HG03097 (cell line): Measurements from ENCODE around the gene PIP5K1B.
"Not testable (repeated sequence)": the region's sequence is repeated elsewhere in the genome, so short reads cannot be mapped to it uniquely, and the experiment has no call there.

Experiments
- ATAC-seq: cut with Tn5 transposase; IDR thresholded peaks from one replicate; pipeline ENCODE4 v1.9.1; 2021; ENCODE audit not compliant: unreplicated experiment, low FRiP score

PIP5K1B gene

GRCh38 chr9:68704814-68705530 is at the start of gene PIP5K1B:
PIP5K1B (plus strand) TSS chr9:68705240; CDS start chr9:68822615, 117,375 bp downstream.
- peak; percentile 66 for ATAC-seq

DNA sequence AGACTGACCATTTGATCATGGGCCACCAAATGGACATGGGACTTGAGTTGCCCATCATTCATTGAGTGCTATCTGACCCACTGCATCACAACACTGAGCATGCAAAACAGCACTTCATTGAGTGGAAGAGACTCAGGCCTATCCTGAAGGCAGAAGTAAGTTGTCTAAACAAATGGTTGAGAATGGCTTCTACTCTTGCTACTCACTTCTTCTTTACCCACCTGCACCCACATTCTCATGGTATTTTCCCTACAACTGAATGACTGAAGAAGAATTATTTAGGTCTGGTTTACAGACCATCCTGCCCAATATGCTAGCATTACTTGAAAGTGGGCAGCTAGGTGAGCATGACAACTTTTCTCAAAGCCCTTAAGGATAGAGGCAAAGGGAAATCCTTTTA is 41.0 kb upstream of the PIP5K1B start:
- no peak for ATAC-seq

DNA sequence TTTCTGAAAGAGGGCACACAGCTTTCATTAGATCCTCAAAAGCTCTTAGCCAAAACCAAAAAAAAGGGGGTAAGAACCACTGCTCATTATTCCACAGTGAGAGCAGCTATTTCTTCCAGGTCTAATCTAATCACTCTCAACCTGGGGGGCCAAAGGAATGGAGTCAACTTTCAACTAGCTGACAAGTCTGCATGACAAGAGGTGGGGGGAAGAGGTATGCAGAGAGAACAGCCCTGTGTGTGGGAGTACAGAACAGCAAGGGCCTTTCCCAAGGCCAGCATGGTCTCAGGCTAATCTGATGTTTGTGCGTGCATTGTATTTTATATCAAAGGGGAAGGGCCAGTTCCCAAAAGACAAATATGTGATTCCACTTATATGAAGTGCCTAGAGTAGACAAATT is 36.9 kb upstream of the PIP5K1B start:
- ATAC-seq = no peak

DNA sequence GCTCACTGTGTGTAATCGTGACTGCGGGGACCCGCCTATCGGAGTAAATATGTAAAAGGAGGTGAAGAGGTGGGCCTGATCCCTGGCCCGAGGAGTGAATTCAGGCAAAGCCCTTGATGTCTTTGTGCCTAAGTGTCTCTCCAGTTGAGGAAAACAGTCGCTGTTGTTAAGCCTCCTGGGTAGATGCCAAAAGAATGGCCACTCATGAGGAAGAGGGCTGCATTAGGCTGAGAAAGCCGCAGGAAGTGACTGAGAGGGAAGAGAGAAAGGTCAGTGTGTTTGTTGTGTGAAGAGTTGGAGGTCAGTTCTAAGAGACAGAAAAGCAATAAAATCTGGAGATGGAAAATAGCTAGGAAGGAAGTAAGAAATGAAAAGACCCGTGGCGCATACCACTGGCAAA is 35.8 kb upstream of the PIP5K1B start:
- ATAC-seq = no peak

GRCh38 chr9:68672215-68672614 is 32.8 kb upstream of the PIP5K1B start:
- no peak for ATAC-seq

DNA sequence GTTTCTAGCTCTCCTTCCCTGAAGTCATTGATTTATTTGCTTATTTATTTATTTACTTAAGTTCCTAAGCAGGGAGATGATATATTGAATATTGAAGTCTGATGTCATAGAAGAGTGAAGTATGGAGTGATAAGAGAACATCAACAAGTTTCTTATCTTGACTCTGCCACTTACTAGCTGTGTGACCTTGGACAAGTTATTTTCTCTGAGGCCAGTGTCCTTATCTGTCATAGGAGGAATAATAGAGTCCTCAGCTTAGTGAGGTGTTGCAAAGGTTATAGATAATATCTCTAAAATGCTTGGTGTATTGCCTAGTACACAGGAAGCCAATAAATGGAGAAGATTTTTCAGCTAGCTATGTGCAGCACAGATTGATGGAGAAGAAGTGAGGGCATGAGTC is 32.4 kb upstream of the PIP5K1B start:
- ATAC-seq = no peak

DNA sequence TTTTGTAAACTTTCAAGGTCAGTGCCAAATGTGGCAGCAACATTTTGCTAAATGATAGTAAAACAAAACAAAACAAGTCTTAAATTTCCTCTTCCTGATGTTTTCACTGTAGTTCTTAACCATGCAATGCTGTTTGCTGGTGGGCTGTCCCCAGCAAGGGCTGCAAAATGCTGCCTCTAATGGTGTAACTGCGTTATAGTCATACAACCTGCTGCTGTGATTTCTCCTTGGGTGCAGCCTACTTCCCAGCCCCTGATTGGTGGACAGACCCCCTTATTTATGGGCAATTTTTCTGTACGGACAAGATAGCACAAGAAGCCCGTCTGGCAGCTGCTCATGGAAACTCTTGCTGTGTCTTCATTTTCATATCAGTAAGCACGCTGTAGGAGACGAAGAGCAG is 26.6 kb upstream of the PIP5K1B start:
- no peak for ATAC-seq

DNA sequence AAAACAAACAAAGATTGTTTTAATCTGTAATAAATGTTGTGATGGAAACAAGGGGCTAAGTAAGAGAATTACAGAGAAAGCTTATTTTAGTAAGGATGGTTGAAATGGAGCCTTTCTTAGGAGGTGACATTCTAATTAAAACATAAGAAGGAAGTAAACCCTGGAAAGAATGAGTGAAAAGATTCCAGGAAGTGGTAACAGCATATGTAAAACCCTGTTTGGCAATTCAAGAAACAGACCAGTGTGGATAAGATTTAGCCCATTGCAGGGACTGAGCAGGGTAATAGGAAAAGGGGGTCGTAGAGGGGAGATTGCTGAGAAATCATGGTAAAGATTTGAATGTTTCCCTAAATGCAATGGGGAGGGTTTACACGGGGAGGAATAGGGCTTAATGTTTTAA is 21.6 kb upstream of the PIP5K1B start:
- ATAC-seq = no peak

DNA sequence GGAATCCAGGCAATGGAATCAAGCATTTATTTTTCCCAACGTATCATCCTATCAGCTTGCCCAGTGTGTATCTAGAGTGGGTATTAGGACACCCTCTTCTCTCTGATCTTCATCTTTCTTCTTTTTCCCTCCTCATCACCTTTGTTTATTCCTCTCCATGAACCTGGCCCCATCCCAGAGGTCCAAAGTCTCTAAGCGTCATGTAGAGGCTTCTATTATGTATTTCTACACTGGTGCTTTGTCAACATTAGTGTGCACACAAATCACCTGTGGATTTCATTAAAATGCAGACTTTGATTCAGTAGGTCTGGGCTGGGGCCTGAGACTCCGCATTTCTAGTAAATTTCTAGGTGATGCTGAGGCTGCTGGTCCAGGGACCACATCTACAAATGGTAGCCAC is 19.8 kb upstream of the PIP5K1B start:
- ATAC-seq = no peak

- no peak for ATAC-seq
These were observed 19.3 kb upstream of the PIP5K1B start for GRCh38 chr9:68685770-68686169.

DNA sequence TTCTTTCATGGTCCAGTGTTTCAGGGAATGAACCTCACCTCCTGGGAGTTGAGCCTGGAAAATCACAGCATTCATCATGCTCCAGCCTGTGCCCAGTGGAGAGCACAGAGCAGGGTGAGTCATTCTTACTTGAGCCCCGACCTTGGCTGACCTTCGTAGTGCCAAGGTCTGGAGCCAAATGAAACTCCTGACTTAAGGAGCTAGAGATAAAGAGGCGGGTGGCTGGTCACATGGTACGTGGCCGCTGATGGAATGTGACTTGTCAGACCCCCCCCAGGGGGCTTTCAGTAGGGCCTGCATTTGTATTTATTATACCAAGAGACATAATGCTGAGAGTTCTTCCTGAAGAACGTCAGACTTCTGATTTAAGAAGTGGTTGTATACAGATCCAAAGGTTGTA is 15.0 kb upstream of the PIP5K1B start:
- ATAC-seq = no peak

DNA sequence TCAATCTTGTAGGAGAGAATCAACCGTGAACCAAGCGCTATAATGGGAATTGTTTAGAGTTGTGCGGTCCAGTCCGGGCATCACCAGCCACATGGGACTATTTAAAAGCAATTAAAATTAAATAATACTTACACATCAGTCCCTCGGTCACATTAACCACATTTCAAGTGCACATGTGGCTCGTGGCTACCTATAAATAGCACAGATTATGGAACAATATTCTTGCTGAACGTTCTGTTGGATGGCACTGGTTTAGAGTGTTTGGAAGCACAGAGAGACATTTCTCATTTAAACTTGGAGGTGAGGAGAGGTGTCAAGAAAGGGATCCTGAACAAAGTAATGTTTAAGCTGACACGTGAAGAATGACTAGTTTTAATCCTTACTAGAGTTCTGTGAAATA is 12.5 kb upstream of the PIP5K1B start:
- ATAC-seq = no peak

GRCh38 chr9:68694125-68694524 is 10.9 kb upstream of the PIP5K1B start:
- ATAC-seq = no peak

GRCh38 chr9:68697851-68698250 is 7.2 kb upstream of the PIP5K1B start:
- ATAC-seq = no peak

DNA sequence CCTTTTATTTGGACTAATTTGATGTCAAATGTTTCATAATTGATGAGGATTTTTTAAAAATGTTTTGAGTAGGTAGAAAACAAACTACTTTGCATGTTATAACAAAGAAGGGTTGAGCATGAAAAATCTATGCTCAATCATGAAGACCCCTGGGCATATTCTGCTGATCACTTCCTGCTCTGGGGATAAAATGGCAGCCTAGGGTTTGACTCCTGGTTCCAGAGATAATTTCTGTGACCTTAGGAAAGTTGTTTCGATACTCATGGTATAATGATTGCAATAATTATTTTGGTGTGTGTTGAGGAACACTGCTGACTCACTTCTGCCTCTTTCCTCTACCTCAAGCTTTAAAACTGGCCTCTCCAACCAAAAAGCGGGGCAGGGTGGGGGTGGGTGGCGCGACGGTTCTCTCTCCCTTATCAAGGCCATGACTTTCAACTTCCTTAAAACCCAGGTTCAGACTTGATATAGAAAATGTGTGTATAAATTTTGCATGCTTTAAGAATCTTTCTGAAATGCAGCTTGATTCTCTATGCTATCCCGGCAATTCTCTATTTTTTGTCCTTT is 6.0 kb upstream of the PIP5K1B start:
- ATAC-seq = no peak

DNA sequence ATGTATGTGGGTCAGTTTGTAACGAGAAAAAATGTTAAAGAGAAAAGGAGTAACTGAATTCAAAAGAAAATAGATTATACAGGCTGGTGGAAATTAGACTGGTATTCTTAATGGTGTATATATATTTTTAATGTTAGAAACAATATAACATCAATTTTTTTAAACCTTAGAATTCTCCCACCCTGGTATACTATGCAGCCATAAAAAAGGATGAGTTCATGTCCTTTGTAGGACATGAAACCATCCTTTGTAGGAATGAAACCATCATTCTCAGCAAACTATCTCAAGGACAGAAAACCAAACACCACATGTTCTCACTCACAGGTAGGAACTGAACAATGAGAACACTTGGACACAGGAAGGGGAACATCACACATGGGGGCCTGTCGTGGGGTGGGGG is 5.4 kb upstream of the PIP5K1B start:
- not testable (repeated sequence) for ATAC-seq

DNA sequence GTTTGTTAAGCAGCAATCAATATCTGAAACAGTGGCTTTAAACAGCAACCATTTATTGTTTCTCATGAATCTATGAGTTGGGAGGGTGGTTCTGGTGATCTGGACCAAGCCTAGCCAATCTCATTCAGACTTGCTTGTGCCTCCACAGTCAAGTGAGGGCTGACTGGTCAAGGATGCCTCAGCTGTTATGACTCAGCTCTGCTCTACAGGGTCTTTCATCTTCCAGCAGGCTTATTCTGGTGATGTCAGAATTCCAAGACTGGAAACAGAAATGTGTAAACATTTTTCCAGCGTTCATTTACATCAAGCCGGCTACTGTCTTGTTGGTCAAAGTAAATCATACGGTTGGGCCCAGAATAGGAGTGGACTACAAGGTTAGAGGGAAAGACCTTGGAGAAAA is 2.5 kb upstream of the PIP5K1B start:
- ATAC-seq = no peak

DNA sequence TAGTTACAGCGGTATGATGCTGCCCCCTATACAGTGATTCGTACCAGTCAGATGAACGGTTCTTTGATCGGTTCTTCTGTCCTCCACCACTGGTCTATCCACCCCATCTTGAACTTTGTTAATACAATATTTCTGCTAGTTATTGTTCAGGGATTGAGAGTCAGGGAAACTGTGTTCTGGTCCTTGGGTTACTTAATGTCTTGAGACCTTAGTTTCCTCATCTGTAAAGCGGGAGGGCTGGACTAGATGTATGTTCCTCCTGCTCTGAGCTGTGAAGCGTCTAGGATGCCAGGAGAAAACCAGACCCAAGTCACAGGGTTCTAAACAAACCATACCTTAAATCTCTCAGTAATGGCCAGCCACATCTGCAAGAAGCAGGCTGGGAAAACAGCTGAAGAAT is 1.4 kb upstream of the PIP5K1B start:
- no peak for ATAC-seq

DNA sequence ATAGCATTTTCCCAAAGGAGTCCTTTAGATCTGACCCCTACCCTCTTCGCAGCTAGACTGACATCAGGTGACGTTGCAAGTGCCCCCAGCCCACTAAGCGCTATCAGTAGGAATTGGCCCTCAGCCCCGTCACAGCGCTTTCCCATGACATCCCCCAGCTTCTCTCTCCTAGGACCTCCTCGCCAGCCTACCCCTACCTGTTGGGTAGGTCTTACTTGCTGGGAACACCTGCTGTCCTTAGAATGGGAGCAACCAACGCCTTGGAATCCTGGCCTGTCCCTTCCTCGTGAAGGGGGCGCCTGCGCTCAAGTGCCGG is 584 bp upstream of the PIP5K1B start:
- ATAC-seq = no peak

DNA sequence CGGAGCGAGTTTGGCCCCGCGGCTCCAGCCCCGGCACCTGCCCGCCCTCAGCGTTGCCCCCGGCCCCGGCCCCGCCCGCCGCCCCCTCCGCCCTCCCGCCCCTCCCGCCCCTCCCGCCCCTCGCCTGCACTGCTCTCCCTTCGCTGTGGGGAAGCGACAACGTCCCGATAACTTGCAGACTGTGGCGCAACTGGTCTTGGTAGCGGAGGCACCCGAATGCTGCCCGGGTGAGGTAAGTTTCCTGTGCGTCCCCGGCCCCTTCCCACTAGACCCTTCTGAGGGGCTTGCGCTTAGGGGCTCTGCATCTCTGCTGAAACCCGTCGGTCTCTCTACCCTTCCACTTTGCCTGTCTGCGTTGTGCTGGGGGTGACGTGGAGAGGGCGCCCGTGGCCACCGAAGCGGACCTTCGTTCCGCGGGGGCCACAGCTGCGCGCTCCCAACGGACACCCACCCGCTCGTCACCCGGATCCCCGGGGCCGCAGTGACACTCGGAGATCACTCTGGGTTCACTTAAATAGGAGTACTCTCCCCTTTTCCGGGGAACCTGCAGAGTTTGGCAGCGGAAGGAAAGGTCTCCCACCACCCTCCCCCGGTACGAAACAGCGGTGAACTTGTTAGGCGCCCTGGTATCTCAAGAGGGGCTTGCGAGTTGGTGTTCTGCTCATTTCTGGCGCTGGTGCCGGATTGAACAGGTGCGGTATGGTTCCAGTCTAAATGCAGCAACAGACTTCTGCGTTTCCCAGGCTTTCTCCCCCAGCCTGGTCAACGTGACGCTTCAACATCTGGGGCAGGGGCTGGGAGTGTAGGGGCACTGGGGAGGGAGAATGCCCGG is 707 bp downstream of the PIP5K1B start:
- ATAC-seq = peak; percentile 8

DNA sequence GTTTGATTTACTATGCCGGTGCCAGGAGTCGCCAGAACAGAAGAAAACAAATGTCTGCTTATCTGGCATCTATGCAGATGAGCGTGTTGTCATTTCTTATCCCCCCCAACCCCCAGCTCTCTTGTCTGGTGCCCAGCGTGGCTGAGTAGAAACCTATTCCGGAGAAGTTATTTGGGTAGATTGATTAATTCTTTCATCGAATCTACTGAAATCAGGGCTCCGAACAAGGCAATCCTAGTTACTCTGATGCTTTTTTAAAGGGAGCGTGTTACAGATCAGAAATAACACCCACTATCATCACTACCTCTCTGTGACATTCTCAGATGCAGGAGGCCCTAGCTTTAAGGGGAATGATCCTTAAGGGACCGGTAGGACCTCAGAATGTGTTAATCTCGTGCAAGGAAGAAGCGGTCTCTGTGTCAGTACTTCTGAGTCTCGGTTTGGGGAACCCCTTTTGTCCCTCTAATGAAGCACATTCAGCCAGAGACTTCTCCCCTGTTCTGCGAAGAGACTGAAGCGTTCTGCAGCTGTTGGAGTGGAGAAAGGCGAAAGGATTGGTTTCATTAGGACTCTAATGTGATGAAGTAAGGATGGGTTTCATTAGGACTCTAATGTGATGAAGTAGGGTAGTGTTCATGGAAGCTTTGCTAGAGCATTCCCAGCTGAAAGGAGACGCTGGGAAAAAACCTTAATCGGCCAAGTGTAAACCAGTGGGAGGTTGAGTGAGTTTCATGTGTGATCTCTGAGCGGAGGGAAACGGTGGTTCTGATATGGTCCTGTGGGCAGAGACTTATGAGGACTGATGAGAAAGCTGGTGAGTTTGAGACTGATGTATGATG is 1.5 kb downstream of the PIP5K1B start:
- ATAC-seq = no peak
